ENCODE results near the gene MAPK14.

Gene MAPK14

DNA sequence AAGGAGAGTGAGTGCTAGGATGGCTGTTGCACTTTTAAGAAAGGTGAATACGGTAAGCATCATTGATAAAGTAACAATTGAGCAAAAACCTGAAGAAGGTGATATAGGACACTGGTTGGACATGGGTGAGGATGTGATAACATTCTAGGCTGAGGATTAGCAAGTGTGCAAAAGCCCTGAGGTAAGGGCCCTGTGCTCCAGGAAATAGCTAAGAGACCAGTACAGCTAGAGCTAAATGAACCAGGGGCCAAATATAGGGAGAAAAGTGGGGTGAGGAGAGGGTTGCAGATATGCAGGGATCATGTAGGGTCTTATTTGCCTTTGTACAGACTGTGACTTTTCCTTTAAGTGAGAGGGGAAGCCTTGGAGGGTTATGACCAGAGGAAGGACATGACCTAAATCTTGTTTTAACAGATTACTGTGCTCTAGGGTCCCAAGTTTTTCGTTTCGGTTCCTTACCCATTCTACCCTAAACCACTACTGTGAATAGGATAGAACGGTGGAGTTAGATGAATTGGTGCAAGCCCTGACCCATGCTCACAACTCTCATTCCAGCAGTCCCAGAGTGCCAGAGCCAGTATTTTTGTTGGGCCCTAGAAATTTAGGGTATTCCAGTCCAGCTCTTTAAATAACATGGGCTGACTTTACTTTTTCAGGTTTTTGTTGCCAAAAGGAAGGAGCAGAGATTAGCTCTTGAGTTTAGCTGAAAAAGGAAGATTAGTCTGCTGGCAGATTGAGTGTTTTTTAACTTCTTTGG, 10.7 kb downstream of the MAPK14 start:
- FAIRE-seq, result no peak

DNA sequence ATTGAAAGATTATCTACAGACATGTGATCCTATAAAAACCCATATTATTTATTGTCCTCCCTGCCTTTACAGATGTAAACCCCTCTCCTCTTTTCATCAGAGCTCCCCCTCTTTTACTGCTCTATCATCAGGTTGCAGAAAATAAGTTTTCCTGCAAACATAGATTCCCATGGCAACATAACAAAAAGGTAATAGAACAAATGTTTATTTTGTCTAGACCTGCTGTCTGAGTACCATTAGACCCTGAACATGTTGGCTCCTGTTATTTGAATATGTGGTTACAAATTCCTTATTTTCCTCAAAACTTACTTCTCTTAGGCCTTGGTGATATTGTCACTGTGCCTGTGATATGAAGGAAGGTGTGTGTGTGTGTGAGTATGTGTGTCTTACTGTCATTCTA, 11.5 kb downstream of the MAPK14 start:
- FAIRE-seq, result no peak

DNA sequence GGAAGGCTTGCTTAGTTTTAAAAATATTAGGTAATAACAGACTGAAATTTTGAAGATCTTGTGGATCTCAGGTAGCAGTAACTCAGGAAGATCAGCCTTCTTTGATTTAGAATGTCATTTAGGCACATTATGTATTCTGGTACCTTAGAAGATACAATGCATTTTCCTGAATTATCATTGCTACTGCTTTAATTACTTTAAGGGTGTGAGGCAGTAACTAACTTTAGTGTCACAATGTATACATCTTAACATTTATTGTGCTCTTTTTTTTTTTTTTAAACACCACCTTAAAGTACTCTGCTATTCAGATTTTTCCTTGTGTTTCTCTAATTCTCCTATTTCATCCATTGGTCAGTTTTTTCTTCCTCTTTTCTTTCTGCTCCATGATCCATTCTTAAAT, 13.3 kb downstream of the MAPK14 start:
- no peak for FAIRE-seq

- no peak for FAIRE-seq
These were observed 15.1 kb downstream of the MAPK14 start for GRCh38 chr6:36042618-36043260.

DNA sequence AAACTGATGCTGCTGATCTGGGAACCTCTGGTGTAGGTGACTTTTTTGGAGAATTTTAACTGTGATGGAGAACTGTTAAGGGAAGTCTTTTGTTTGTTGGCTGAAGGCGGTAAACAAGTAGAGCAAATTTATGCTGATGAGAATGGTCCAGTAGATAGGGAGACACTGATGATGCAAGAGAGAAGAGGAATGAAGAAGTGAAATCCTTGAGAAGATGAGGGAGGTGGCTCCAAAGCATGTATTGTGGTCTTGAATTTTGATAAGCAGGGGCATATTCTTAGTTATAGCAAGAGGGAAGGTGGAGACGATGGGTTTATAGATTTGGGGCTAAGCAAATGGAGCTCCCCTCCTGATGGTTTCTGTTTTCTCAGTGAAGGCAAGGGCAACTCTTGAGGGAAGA, 22.0 kb downstream of the MAPK14 start:
- no peak for FAIRE-seq

DNA sequence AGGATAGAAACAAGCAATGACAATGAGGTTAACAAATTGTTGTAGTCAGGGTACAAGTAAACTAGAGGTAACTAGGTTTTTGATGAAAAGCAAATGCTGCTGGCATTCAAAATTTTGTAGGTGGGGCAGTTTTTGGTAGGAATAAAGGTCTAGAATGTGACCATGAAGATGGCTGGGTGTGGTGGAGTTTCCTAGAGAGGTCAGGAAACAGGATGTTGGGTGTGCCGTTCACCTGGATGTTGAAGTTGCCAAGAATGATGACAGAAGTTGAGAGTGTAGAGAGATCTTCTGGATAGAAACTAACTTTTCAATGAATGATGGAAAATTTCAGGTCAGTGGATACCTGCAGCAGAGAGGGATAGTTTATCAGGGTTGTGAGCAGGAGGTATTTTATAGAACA, 22.7 kb downstream of the MAPK14 start:
- FAIRE-seq, result no peak

GRCh38 chr6:36050947-36051710, 23.5 kb downstream of the MAPK14 start:
- FAIRE-seq, result no peak

DNA sequence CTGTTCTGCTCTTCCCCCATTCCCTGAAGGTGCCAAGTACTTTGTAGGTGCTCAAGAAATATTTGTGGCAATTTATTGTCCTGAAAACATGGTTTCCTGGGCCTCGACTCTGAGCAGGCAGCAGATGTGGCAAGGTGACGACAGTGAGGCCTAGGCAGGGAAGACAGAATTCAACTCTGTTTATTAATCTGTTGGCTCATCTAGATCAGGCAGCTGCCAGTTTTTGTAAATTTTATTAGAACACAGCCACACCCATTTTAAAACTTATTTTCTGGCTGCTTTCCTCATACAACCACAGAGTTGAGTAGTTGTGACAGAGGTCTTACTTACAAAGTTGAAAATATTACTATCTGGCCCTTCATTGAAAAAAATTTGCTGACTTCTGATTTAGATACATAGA, 24.5 kb downstream of the MAPK14 start:
- no peak for FAIRE-seq

- no peak for FAIRE-seq
These were observed 26.3 kb downstream of the MAPK14 start for GRCh38 chr6:36053878-36054277.

GRCh38 chr6:36054415-36054814, 26.8 kb downstream of the MAPK14 start:
- FAIRE-seq, result no peak

DNA sequence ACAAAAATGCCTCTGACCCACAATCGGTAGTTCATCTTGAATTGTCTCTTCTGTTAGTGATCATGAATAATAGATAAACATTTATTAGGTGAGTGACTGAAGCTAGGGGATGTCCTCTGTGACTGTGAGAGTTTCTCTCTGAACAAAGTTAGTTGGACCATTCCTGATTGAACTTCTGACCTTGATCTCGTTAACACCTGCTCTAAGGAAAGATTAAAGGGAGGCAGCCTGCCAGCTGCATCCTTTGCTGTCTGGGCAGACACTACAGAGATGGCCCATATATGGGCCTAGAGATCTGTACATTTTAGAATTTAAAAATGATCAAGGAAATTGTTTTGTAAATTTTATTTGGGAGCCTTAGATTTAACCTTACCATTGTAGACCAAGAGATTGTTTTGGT, 27.3 kb downstream of the MAPK14 start:
- FAIRE-seq, result no peak

- no peak for FAIRE-seq
These were observed 28.6 kb downstream of the MAPK14 start for GRCh38 chr6:36056178-36056577.

DNA sequence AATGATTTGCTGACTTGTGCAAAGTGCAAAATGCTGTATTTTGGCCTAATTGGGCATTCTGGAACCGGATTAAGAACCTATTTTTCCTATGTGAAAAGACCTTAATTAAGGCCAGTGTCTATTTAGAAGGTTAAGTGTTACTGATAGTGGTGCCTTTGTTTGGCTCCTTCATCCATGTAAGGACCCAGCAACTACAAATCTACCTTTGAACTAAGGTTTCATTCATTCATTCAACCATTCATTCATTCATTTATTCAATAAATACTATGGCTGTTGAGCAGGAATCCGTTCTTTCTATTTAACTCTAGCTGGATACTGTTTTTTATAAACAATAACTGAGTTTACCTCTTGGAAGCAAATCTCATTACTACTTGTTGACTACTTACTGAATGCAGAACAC, 33.6 kb downstream of the MAPK14 start:
- no peak for FAIRE-seq

- no peak for FAIRE-seq
These were observed 34.6 kb downstream of the MAPK14 start for GRCh38 chr6:36062247-36062646.

- no peak for FAIRE-seq
These were observed 35.9 kb downstream of the MAPK14 start for GRCh38 chr6:36063318-36064060.

DNA sequence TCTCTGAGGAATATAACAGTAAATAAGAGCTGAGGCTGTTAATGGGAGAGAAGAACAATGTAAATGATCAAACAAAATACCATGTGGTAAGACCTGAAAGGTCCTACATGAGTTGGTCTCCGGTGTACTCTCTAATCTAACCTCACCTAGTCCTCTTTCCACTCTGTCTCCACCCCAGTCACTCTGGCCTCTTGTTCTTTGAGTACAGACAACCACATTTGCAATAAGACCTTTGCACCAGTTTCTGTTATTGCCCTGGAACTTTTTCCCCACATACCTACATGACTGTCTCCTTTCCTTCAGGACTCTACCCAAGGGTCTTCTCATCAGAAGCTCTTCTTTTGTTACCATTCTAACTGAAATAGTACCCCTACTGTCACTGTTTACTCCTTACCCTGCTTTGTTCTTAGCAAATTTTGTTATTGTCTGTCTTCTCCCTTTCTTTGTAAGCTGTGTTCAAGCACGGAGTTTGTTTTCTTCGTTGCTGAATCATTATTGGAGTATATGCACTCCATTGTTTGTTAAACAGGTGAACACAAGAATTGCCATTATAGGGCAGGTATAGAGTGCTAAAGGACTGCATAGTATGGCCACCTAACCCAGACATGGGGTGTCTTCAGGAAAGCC, 37.3 kb downstream of the MAPK14 start:
- FAIRE-seq, result no peak

DNA sequence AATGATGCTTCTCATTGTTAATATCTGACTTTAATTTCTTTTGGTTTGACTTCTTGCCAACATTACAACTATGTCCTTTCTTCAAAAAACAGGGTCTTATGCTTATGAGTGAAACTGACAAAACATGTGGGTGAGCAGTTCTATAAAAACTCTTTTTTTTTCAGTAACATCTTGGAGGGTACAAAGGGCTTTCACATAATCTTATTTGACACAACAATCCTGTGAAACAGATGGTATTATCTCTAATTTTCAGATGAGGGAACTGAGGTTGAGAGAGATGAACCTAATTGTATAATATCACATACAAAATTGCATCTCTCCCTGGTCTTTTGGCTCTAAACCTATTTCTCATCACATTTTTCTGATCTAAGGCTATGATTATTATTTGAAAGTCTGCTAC, 38.3 kb downstream of the MAPK14 start:
- FAIRE-seq, result no peak

- FAIRE-seq, result no peak
These were observed 39.2 kb downstream of the MAPK14 start for GRCh38 chr6:36066817-36067216.

DNA sequence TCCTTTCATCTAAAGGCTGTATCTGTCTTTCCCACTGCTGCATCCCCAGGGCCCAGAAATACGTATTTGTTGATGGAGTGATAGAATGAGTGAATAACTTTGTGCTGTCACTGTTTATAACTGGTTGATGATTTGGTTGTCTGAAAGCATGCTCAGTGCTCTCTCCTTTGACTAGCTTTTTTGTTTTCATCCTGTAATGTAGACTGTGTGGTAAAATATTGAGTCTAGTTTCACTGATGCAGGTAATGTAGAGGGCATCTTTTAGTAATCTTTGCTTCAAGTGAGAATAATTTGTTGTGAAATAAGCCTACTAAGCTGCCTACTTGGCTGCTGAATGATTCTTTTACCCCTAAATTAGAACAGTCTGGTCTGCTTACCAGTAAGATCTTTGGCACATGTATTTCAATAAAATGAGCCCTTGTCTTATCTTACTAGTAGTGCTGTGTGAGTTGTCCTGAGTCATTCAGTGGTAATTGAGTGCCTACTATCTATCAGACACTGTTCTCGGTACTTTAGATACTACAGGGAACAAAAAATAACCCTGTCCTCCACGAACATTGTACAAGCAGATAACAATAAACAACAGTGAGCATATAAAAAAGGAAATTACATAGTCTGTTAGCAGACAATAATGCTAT, 39.9 kb downstream of the MAPK14 start:
- no peak for FAIRE-seq

- no peak for FAIRE-seq
These were observed 40.4 kb downstream of the MAPK14 start for GRCh38 chr6:36068012-36068392.

DNA sequence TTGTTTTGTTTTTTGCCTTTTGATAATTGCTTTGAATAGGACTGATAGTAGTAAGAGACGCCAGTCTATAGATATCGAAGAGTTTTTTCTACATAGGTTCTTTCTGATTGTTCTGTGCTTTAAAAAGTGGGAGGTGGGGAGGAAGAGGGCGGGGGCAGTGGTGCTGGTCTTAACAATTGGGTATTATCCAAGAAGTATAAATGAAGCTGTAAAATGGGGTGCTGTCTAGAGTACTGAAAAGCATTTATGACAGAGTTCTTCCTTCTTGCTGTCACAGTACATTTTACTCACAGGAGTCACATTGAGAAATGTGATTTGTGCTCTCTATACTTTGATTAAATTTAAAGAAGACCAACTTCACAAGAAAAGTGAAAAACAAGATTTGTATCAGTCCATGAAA, 41.0 kb downstream of the MAPK14 start:
- no peak for FAIRE-seq

GRCh38 chr6:36069573-36069972, 42.0 kb downstream of the MAPK14 start:
- FAIRE-seq, result no peak
